Panc1 (cell line): Measurements from ENCODE around the gene HELT. TPM values are rescaled to one million over a fixed set of nuclear protein-coding genes. Genes with fewer than 3 reads are reported as not detected.

Experiments used
- ATAC-seq: fragments of 200-7000 bp; cut with Tn5 transposase; 2 replicates; pipeline ENCODE4 v1.9.1; 2020; ENCODE audit warnings: mild to moderate bottlenecking, moderate library complexity
- BruUV-seq: library from RNA; stranded (reverse); fragments of 400-500 nt; replicated peaks from 2 replicates; lab custom pipeline; 2021; lab: Mats Ljungman, UMichigan
- CTCF ChIA-PET: fragments of 300-600 bp; sonication (Branson Sonifier 250); formaldehyde crosslinking; loops from one replicate; lab custom pipeline; 2022; ENCODE audit warnings: antibody characterized with exemption; lab: Charles Lee
- POLR2A ChIA-PET: fragments of 300-600 bp; sonication (Branson Sonifier 250); formaldehyde crosslinking; loops from one replicate; lab custom pipeline; 2022; ENCODE audit warnings: antibody characterized with exemption; lab: Charles Lee
- DNase-seq: peaks from one replicate; pipeline ENCODE4 v3.0.0-alpha.2; 2010; ENCODE audit warnings: low read depth, low spot score
- H3K27ac ChIP-seq: 2 replicates; pipeline ENCODE4 v1.5.1; 2011; ENCODE audit warnings: mild to moderate bottlenecking, low read length, inconsistent platforms
- H3K27me3 ChIP-seq: fragments of 200-500 bp; sonication (Bioruptor generic); 2 replicates; pipeline ENCODE4 v1.6.0; 2014; ENCODE audit warnings: low read length, inconsistent platforms; ENCODE audit not compliant: control insufficient read depth, insufficient read depth
- H3K36me3 ChIP-seq: fragments of 200-500 bp; sonication (Bioruptor generic); 2 replicates; pipeline ENCODE4 v1.5.1; 2014; ENCODE audit warnings: inconsistent platforms, mild to moderate bottlenecking, low read length, moderate library complexity; ENCODE audit not compliant: control insufficient read depth, insufficient read depth
- H3K4me1 ChIP-seq: 2 replicates; pipeline ENCODE4 v1.5.1; 2011; ENCODE audit warnings: inconsistent platforms, mild to moderate bottlenecking, low read length, moderate library complexity; ENCODE audit not compliant: control insufficient read depth, insufficient read depth
- H3K4me3 ChIP-seq, 2 experiments: 2 replicates each; pipeline ENCODE4 v1.5.1; 2011 to 2012; ENCODE audit warnings: low read depth in 2 of 2, low read length in 2 of 2, mild to moderate bottlenecking in 2 of 2, inconsistent platforms in 1 of 2, moderate library complexity in 1 of 2
- H3K9me3 ChIP-seq: fragments of 200-500 bp; sonication (Bioruptor generic); 2 replicates; pipeline ENCODE4 v1.5.1; 2014; ENCODE audit warnings: low read depth, mild to moderate bottlenecking, inconsistent platforms, low read length, moderate library complexity; ENCODE audit not compliant: control insufficient read depth, insufficient read depth
- POLR2AphosphoS5 ChIP-seq: IDR thresholded peaks from 2 replicates; pipeline ENCODE4 v1.6.1; 2012; ENCODE audit warnings: mild to moderate bottlenecking, low read depth, low read length, moderate library complexity
- REST ChIP-seq, 2 experiments: IDR thresholded peaks; 2 replicates each; pipeline ENCODE4 v1.6.1; 2011 to 2012; ENCODE audit warnings: low read depth in 2 of 2, control low read depth in 1 of 2, low read length in 1 of 2, mild to moderate bottlenecking in 1 of 2, moderate library complexity in 1 of 2; ENCODE audit not compliant: insufficient read depth in 1 of 2
- SIN3A ChIP-seq: IDR thresholded peaks from 2 replicates; pipeline ENCODE4 v1.6.1; 2012; ENCODE audit warnings: low read depth, mild to moderate bottlenecking, low read length, moderate library complexity, borderline replicate concordance; ENCODE audit not compliant: insufficient read depth
- TCF7L2 ChIP-seq: IDR thresholded peaks from 2 replicates; pipeline ENCODE4 v1.6.1; 2011; ENCODE audit warnings: mild to moderate bottlenecking, low read depth, low read length, inconsistent platforms
- in situ Hi-C: cut with HindIII; loops from 2 replicates; pipeline ENCODE4 v1.10.0; 2016; ENCODE audit warnings: low sequenced_read_pairs, low pct_unique_long_range_greater_than_20kb
- intact Hi-C: fragments of 100-400 bp; cut with micrococcal nuclease; formaldehyde crosslinking; loops from one replicate; pipeline ENCODE4 v1.10.0; 2022; ENCODE audit not compliant: unreplicated experiment
- total RNA-seq: library from RNA; stranded (reverse); gene quantifications from one replicate; pipeline ENCODE4 v1.2.1, GENCODE V29; 2021; ENCODE audit not compliant: unreplicated experiment
- TF ChIP-seq, protein P1 (sequence below): fragments of 450-650 bp; IDR thresholded peaks from 2 replicates; pipeline ENCODE4 v1.5.1; 2017; ENCODE audit warnings: mild to moderate bottlenecking

HELT gene
- total RNA-seq, 1 experiment from 2014 or later, result not detected

- in situ Hi-C loops, result no loop called here
- intact Hi-C loops, result no loop called here
These were observed 26.4 kb upstream of the HELT start for GRCh38 chr4:184991860-184992259.

GRCh38 chr4:184992422-184992821, 25.9 kb upstream of the HELT start:
- BruUV-seq, result no TSS peak

More at GRCh38 chr4:184991860-184992259, 26.4 kb upstream of the HELT start:
- no peaks in the 10 kb centered on the region for H3K36me3 ChIP-seq
- no peak overlapping the region for H3K27ac ChIP-seq
- BruUV-seq, result no TSS peak
- ATAC-seq, result no peak
- CTCF ChIA-PET, result no interaction called here
- H3K4me3 ChIP-seq, result no peak overlapping the region
- no peaks in the 10 kb centered on the region for H3K4me1 ChIP-seq
- no peaks in the 10 kb centered on the region for H3K9me3 ChIP-seq
- DNase-seq, result no peak
- POLR2A ChIA-PET, result no interaction called here
- H3K27me3 ChIP-seq, result peaks cover 2% of the 10 kb centered on the region; the same call in 1 of the 2 replicates
- TF ChIP-seq POLR2AphosphoS5 (no peak), TCF7L2 (no peak), REST (IDR thresholded peaks at IDR 0.05; ENCODE audit: insufficient read depth in 1 of 2, low read depth in 2 of 2, low read length in 1 of 2) (no peak)
- TF ChIP-seq, protein P1, sequence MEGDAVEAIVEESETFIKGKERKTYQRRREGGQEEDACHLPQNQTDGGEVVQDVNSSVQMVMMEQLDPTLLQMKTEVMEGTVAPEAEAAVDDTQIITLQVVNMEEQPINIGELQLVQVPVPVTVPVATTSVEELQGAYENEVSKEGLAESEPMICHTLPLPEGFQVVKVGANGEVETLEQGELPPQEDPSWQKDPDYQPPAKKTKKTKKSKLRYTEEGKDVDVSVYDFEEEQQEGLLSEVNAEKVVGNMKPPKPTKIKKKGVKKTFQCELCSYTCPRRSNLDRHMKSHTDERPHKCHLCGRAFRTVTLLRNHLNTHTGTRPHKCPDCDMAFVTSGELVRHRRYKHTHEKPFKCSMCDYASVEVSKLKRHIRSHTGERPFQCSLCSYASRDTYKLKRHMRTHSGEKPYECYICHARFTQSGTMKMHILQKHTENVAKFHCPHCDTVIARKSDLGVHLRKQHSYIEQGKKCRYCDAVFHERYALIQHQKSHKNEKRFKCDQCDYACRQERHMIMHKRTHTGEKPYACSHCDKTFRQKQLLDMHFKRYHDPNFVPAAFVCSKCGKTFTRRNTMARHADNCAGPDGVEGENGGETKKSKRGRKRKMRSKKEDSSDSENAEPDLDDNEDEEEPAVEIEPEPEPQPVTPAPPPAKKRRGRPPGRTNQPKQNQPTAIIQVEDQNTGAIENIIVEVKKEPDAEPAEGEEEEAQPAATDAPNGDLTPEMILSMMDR, result no peak

More at GRCh38 chr4:184992422-184992821, 25.9 kb upstream of the HELT start:
- TF ChIP-seq POLR2AphosphoS5 (no peak), SIN3A (no peak), TCF7L2 (no peak), REST (IDR thresholded peaks at IDR 0.05; ENCODE audit: insufficient read depth in 1 of 2, low read depth in 2 of 2, low read length in 1 of 2) (no peak)
- TF ChIP-seq, protein P1, result no peak
- Histone ChIP-seq H3K4me1 (no peaks in the 10 kb centered on the region), H3K9me3 (no peaks in the 10 kb centered on the region), H3K36me3 (no peaks in the 10 kb centered on the region), H3K27ac (no peak overlapping the region), H3K27me3 (peaks cover 2% of the 10 kb centered on the region; the same call in 1 of the 2 replicates), H3K4me3 (no peak overlapping the region)
- DNase-seq, result no peak
- ChIA-PET CTCF (no interaction called here), POLR2A (no interaction called here)
- ATAC-seq, result no peak
- intact Hi-C loops (no loop called here), in situ Hi-C loops (no loop called here)
